Esophagus squamous epithelium (tissue), 5 donors: ENCODE results near the gene TMEM239. TPM values are rescaled to one million over a fixed set of nuclear protein-coding genes. Genes with fewer than 3 reads are reported as not detected.
A peak's percentile ranks its signal among the peaks of the same experiment; 100 is the strongest.

Experiments used
- DNase-seq: peaks from one replicate; lab custom pipeline; 2025; lab: John Stamatoyannopoulos, UW
- H3K27ac ChIP-seq, 4 donors: fragments of 200-600 bp; sonication (generic); one replicate each; pipeline ENCODE4 v1.5.1; 2016 to 2019; ENCODE audit warnings: mild to moderate bottlenecking in 1 of 4
- H3K27me3 ChIP-seq, 4 donors: fragments of 200-600 bp; sonication (generic); 1 replicate in 3 of 4; 2 replicates in 1 of 4; pipeline versions ENCODE4 v1.5.1 to v1.6.0; 2017 to 2021; ENCODE audit warnings: antibody characterized with exemption in 1 of 4
- H3K36me3 ChIP-seq, 3 donors: fragments of 200-600 bp; sonication (generic); one replicate each; pipeline ENCODE4 v1.5.1; 2016 to 2019
- H3K4me1 ChIP-seq, 3 donors: fragments of 200-600 bp; sonication (generic); one replicate each; pipeline ENCODE4 v1.5.1; 2017 to 2019
- H3K4me3 ChIP-seq, 4 donors: fragments of 200-600 bp; sonication (generic); 1 replicate in 3 of 4; 2 replicates in 1 of 4; pipeline ENCODE4 v1.5.1; 2016 to 2019; ENCODE audit warnings: mild to moderate bottlenecking in 2 of 4, moderate library complexity in 1 of 4
- H3K9me3 ChIP-seq, 3 donors: fragments of 200-600 bp; sonication (generic); one replicate each; pipeline ENCODE4 v1.5.1; 2016 to 2019
- CTCF ChIP-seq, 6 experiments: fragments of 450-650 bp in 4 of 6; fragments of 200-600 bp in 2 of 6; sonication (generic) in 2 of 6; IDR thresholded peaks; one replicate each; pipeline ENCODE4 v1.5.1; 2016 to 2019; ENCODE audit warnings: antibody characterized with exemption in 6 of 6, mild to moderate bottlenecking in 4 of 6, moderate library complexity in 4 of 6
- POLR2A ChIP-seq, 4 donors: fragments of 450-650 bp; IDR thresholded peaks; one replicate each; pipeline ENCODE4 v1.6.1; 2017; ENCODE audit warnings: antibody characterized with exemption in 4 of 4, mild to moderate bottlenecking in 4 of 4, moderate library complexity in 3 of 4
- WGBS, 2 donors: methylation state at CpG; one replicate each; pipeline ENCODE4 v1.1.5; 2018; 5-methylcytosine and 5-hydroxymethylcytosine counted together
- intact Hi-C: fragments of 100-400 bp; cut with DNase I; formaldehyde crosslinking; loops from one replicate; pipeline ENCODE4 v1.15.0; 2022
- total RNA-seq, 4 donors: library from RNA; depleted of rRNA; stranded (reverse); fragments of >200 nt; gene quantifications; one replicate each; pipeline ENCODE4 v1.1.0, GENCODE V29; 2016
- donor health status: DM: yes; HTN: yes; CAD: no.

TMEM239 gene
- total RNA-seq, 4 donors from 2014 or later = not detected

- Histone ChIP-seq H3K4me3 (peak overlapping the region; percentile 76 to 100 (median 82)), H3K4me1 (peaks cover 12 to 44% (median 18%) of the 10 kb centered on the region in 3 donors), H3K9me3 (no peaks in the 10 kb centered on the region), H3K27me3 (no peaks in the 10 kb centered on the region), H3K36me3 (peaks cover 0 to 24% (median 0%) of the 10 kb centered on the region in 3 donors), H3K27ac (peak overlapping the region; percentile 83 to 95 (median 92))
- no peak for DNase-seq
- intact Hi-C loops = no loop called here
- TF ChIP-seq POLR2A (IDR thresholded peaks at IDR 0.05) (no peak), CTCF (IDR thresholded peaks at IDR 0.05) (peak in 1 of 6 experiments; percentile 2)
- WGBS, 2 donors = 15 to 18% methylated on average over 14 to 15 of the region's 33 CpGs
These were observed 24.9 kb downstream of the TMEM239 start for GRCh38 chr20:2840967-2841531.

- intact Hi-C loops = no loop called here
- no peak overlapping the region for H3K27ac ChIP-seq
- H3K36me3 ChIP-seq = peaks cover 0 to 8% (median 3%) of the 10 kb centered on the region in 3 donors
- WGBS, 2 donors = 76 to 87% methylated on average over 2 of the region's 2 CpGs
- H3K9me3 ChIP-seq = no peaks in the 10 kb centered on the region
- H3K4me1 ChIP-seq = peaks cover 8 to 31% (median 9%) of the 10 kb centered on the region in 3 donors
- no peak for DNase-seq
- H3K27me3 ChIP-seq = no peaks in the 10 kb centered on the region
- H3K4me3 ChIP-seq = no peak overlapping the region
- TF ChIP-seq POLR2A (IDR thresholded peaks at IDR 0.05) = no peak
- TF ChIP-seq CTCF (IDR thresholded peaks at IDR 0.05) = no peak
These were observed 29.4 kb downstream of the TMEM239 start for GRCh38 chr20:2845607-2846006.

GRCh38 chr20:2846698-2847097, 30.5 kb downstream of the TMEM239 start:
- intact Hi-C loops = no loop called here
- no peak for DNase-seq
- H3K27me3 ChIP-seq = no peaks in the 10 kb centered on the region
- no peak overlapping the region for H3K4me3 ChIP-seq
- no peak for TF ChIP-seq POLR2A (IDR thresholded peaks at IDR 0.05)
- no peak for TF ChIP-seq CTCF (IDR thresholded peaks at IDR 0.05)
- H3K4me1 ChIP-seq = peaks cover 1 to 23% (median 2%) of the 10 kb centered on the region in 3 donors
- peaks cover 0 to 8% (median 3%) of the 10 kb centered on the region in 3 donors for H3K36me3 ChIP-seq
- 92 to 97% methylated on average over 5 of the region's 5 CpGs for WGBS, 2 donors
- no peaks in the 10 kb centered on the region for H3K9me3 ChIP-seq
- no peak overlapping the region for H3K27ac ChIP-seq

GRCh38 chr20:2847802-2848201, 31.6 kb downstream of the TMEM239 start:
- H3K9me3 ChIP-seq = no peaks in the 10 kb centered on the region
- H3K27ac ChIP-seq = no peak overlapping the region
- H3K4me1 ChIP-seq = peaks cover 0 to 22% (median 0%) of the 10 kb centered on the region in 3 donors
- WGBS, 2 donors = 91 to 92% methylated on average over 4 of the region's 4 CpGs
- peaks cover 0 to 8% (median 3%) of the 10 kb centered on the region in 3 donors for H3K36me3 ChIP-seq
- TF ChIP-seq CTCF (IDR thresholded peaks at IDR 0.05) (no peak), POLR2A (IDR thresholded peaks at IDR 0.05) (no peak)
- intact Hi-C loops = no loop called here
- no peak for DNase-seq
- no peaks in the 10 kb centered on the region for H3K27me3 ChIP-seq
- no peak overlapping the region for H3K4me3 ChIP-seq

GRCh38 chr20:2849529-2849928, 33.4 kb downstream of the TMEM239 start:
- Histone ChIP-seq H3K9me3 (no peaks in the 10 kb centered on the region), H3K27ac (no peak overlapping the region), H3K27me3 (no peaks in the 10 kb centered on the region), H3K36me3 (peaks cover 0 to 8% (median 3%) of the 10 kb centered on the region in 3 donors), H3K4me1 (peaks cover 0 to 7% (median 0%) of the 10 kb centered on the region in 3 donors), H3K4me3 (no peak overlapping the region)
- intact Hi-C loops = no loop called here
- no peak for TF ChIP-seq CTCF (IDR thresholded peaks at IDR 0.05)
- no peak for TF ChIP-seq POLR2A (IDR thresholded peaks at IDR 0.05)
- no peak for DNase-seq
- 63 to 91% methylated on average over 1 to 4 of the region's 4 CpGs for WGBS, 2 donors
